ENCODE measurements around the gene PCSK4.
"Not testable (repeated sequence)": the region's sequence is repeated elsewhere in the genome, so short reads cannot be mapped to it uniquely, and the experiment has no call there.

PCSK4 gene

DNA sequence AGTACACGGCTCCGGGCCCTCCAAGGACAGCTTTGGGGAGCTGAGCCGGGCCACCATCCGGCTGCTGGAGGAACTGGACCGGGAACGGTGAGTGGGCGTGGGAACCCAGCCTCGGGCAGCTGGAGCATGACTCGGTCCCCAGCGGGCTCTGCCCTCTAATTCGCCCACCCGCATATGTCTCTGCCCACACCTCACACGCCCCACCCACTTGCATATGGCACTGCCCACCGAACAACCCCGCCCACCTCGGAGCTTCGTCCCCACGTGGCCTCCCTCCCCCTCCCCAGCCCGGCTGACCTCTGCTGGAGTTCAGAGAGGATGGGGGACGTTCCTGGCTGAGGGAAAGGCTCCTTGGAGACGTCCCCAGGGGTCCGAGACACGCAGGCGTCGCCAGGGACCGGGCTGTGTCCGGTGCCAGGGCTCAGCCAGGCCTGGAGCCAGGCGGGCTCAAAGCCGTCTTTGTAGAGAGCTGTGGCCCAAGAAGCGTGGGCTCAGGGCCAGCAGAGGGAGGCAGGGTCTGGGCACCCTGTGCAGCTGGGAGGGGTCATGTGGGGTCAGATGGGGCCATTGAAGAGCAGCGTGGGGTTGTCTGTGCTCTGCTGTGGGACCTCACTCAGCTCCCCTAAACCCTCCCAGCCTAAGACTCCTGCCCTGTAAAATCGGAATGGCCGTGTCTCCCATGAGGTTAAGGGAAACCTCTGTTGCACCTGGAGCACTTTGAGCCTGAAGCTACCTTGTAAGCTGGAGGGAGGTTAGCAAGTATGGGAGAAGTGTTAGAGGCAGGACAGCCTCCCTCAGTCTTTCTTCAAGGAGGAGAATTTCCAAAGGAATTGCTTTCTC, 36.4 kb downstream of the PCSK4 start:
- no peak for DNase-seq (ENCODE audit: low read depth, low spot score)

DNA sequence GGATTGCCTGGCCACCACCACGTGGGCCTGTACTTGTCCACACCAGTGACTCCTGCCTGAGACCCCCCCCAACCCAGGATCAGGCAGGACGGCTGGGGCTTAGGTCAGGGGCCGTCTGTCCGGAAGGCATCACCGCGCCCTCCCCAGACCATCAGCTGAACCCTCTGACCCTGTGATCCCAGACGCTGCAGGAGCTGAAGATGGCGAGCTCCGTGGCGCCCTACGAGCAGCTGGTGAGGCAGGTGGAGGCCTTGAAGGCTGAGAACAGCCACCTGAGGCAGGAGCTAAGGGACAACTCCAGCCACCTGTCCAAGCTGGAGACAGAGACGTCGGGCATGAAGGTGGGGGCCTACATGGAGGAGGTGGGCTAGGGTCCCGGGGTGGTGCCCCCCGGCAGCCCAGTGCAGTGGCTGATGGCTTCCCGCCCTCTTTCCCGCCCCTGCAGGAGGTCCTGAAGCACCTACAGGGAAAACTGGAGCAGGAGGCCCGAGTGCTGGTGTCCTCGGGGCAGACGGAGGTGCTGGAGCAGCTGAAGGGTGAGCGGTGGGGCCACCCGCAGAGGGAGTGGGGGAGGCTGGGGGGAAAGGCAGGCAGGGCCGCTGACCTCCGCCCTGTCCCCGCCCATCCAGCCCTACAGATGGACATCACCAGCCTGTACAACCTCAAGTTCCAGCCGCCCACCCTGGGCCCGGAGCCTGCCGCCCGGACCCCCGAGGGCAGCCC, 37.2 kb downstream of the PCSK4 start:
- no peak for DNase-seq (ENCODE audit: low read depth, low spot score)

DNA sequence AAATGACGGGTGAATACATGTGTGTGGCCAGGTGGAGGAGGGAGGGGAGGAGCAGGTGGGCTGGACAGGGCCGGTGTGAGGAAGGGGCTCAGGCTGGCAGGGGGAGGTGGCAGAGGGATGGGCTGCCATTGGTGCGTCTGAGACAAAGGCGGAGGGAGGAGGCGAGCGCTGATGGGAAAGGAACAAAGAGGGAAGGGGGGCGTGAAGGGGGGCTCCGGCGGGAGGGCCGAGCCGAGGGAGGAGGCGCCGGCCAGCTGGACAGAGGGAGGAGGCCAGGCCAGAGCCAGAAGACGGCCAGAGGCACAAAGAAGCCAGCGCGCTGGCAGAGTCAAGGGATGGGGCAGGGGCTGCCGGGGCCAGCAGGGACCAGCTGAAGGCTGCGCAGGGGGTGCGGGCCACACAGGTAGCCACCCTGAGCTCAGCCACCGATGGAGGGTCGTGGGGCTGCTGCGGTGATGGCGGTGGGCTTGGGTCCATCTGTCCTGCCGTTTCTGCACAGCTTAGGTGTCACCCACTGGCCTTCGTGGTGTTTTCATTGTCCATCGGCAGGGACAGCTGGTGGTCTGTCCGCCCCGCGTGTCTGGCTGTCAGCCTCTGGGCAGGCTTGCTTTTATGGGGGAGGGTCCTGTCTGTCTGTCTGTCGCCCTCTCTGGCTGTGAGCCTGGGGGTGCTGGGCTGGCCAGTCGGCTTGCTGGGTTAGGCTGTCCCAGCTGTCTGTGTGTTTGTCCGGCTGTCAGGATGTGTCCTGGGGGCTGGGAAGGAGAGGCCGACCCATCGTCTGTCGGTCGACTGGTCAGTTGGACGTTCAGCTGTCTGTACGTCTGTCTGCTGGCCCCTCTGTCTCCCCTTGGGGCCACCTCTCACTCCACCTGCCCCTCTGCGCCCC, 38.0 kb downstream of the PCSK4 start:
- no peak for DNase-seq (ENCODE audit: low read depth, low spot score)

DNA sequence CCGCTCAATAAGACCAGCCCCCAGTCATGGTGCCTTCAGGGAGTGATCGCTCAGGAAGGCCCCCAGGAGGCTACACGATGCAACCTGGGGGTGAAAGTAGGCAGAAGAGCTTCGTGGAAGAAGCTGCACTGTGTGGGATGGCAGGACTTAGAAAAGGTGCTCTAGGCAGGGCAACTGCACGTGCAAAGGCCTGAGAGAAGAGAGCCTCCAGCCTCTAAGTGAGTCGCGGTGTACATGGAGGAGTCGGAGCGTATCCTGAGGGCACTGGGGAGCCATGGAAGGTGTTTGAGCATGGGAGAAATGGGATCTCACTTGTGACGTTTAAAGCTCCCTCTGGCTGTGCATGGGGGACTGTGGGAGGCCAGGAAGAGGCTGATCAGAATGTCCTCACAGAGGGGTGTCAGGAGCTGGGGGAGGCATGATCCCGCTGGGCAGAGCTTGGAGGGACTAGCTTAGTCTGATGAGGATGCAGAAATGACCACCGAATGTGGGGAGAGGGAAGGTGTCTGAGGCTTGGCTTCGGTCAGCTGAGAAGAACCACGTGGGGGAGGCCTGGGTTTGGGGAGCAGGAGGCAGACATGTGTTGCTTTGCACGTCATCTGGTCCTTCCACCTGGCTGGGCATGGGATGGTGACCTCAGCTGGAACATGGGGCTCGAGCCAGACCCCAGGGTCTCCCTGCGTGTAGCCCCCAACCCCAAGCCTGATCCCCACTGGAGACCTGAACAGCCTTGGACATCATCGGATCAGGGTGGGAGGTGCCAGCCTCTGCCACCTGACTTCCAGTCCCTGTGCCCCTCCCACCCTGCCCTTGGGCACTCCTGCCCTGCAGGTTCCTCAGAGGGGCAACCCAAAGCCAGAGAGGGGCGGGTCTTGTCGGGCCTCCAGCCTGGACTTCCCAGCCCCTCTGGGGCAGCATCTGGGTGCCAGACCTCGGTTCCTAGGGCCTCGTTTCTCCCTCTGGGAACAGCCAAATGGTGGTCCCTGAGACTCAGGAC, 39.1 kb downstream of the PCSK4 start:
- no peak for DNase-seq (ENCODE audit: low read depth, low spot score)

DNA sequence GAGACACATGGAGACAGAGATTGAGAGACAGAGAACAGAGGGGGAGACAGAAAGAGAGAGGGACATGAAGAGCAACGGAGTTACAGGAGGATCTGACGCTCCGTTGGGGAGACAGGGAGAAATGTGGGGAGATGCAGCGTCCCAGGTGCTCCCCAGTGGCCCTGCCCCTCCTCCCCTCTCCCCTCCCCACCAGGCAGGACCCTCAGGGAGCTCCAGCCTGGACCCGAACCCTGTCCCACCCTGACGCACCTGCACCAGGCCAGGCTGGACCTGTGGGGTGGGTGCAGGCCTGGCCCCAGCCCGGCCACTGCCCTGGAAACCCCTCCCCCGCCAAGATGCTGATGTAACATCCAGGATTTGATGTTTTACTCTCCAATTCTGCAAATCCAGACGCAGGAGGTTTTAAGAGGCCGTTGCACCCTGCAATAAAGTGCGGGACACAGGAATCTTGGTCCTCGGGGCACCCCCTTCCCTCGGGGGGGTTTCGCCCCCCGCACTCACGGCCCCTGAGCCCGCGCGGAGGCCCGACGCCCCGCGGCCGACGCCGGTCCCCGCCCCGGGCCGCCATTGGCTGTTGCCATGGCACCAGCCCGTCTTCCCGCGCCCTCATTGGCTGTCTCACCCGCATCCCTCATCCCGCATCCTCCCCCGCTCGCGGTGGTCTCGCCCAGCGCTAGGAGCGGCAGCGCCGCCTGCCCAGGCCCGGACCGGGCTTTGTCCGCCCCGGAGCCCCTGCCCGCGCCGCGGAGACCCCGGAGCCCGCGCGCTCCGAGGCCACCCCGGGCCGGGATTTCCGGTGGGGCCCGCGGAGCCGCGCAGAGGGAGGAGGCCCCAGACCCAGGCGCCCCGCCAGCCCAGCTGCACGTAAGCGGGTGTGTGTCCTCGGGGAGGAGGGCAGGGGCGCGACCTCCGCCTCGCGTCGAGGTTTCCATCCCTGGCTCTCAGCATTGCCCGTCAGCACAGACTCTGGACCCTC, 40.4 kb downstream of the PCSK4 start, which contains the start of gene APC2:
TSS of gene APC2 (plus strand) at position 655 of the 976 bp plus-strand sequence. CDS start 2,881 bp downstream, outside the sequence.
- DNase-seq (ENCODE audit: low read depth, low spot score): no peak

DNA sequence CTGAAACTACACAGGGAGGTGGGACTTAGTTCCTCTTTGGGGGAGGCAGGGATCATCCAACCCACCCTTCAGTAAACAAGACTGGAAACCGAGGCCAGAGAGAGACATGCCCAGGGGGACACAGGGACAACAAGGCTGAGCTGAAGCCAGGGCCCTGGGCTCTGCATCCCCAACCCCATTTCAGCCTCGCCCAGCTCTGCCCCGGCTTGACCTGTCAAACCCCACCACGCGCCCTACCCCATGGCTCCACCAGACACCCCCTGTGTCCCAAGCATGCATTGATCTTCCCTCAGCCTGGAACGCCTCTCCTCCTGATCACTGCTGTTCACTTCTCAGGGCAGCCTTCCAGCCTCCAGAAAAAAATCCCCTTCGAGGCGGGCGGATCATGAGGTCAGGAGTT, 42.2 kb downstream of the PCSK4 start:
- no peak for DNase-seq (ENCODE audit: low read depth, low spot score)

DNA sequence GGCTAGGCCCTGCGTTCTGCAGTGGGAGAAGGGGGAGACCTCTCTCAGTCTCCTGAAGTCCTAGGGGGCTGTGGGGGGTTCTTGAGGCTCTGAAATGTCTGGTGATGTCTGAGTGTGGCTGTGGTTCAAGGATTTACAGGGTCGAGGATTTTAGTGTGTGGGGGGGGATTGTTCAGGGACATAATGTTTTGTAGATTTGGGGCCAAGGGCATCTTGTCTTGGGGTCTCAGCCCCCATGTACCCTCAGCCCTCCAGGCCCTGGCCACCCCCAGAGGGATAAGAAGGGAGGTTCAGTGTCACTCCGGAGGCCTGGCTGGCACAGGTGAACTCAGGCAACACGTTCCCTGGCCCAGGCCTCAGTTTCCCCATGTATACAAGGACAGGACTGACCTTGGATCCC, 42.6 kb downstream of the PCSK4 start:
- no peak for DNase-seq (ENCODE audit: low read depth, low spot score)

DNA sequence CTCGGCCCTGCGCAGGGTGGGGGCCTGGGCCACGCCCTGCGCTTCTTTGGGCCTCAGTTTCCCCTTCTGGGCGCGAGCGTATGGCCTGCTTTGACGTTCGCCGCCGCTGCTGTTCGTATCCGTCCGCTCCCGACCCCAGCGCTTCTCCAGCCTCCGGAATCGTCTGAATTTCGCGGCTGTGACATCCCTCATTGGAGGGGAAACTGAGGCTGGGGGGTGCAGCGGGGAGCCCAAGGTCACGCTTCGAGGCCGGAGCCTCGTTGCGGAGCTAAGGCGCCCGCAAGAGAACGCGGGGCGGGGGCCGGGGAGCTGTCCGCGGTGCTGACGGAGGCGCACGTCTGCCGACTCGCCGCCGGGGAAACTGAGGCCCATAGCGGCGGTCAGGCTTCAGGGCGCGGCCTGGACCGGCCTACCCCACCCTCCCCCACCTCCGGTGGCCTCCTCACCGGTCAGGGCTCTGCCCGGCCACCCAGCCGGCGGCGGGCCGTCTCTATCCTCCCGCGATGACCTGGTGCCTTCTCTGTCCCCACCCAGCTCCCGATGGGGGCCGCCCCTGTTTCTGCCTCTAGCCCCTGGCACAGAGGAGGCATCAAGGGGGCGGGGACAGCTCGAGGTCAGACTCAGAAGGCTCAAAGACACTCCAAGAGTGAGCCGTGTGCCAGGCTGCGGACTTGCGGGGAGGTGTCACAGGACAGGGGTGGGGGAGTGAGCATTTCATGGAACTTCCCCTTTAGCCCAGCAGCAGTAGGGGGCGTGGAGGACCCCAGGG, 43.3 kb downstream of the PCSK4 start:
- DNase-seq (ENCODE audit: low read depth, low spot score): no peak

DNA sequence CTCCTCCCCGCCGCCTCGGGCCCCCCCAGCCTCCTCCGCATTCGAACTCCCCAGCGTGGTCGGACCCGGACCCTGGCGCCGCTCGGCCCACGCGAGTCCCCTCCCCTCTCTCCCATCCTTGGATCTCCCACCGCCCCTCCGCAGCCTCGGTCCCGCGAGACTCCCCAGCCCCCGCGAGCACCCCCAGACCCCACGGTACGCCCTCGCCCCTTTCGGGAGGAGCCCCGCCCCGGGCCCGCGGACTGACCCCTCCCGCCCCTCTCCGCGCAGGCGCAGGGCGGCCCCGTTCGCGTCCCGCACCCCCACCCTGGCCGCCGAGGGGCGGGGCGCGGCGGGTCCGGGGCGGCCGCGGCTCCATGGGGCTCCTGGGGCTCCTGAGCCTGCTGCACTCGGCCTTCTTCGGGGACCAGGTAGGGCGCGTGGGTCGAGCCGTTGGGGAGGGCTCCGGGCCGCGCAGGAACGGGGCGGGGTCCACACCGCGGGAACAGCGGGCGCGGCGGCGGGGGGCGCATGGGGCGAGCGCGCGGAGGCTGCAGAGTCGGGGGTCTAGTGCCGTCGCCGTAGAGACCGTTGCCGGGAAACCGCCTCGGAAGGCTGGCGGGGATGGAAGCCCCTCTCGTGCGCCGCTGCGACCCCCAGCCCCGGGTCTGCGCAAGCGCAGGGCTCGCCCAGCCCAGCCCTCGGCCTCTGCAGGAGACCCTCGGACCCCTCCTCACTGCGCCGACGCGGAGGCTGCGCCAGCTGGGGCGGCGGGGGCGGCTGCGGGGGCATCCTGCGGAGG, 44.0 kb downstream of the PCSK4 start:
- no peak for DNase-seq (ENCODE audit: low read depth, low spot score)

DNA sequence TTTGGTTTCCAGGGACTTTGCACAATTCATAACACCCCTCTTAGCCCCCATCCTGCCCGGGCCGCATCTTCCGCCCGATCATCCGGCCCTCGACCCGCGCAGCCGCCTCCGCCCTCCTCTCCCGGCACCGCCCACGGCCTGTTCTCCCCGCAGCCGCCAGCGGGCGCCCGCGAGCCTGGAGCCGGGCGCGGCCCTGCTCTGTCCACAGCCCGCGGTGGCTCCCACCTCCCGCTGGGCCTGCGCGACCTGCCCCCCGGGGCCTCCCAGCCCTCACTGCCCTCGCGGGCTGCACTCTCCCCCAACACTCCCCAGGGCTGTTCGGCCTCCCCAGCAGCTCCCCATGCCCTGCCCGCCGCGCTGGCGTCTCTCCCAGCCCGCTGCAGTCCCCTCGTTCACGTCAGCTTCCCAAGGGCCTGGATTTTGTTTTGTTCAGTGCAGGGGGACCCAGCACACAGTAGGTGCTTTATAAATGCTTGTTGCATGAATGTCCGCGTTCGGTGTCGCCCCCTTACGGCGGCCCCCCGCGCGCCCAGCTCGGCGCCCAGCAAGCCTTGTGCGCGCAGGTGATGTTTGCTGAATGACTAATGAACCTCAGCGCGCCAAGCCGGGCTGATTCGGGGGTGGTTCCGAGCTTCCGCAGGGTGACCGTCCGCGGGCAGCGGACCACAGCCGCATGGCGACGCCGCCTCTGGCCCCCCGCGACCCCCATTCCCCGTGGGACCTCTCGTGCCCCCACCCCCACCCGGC, 44.8 kb downstream of the PCSK4 start:
- DNase-seq (ENCODE audit: low read depth, low spot score): no peak

DNA sequence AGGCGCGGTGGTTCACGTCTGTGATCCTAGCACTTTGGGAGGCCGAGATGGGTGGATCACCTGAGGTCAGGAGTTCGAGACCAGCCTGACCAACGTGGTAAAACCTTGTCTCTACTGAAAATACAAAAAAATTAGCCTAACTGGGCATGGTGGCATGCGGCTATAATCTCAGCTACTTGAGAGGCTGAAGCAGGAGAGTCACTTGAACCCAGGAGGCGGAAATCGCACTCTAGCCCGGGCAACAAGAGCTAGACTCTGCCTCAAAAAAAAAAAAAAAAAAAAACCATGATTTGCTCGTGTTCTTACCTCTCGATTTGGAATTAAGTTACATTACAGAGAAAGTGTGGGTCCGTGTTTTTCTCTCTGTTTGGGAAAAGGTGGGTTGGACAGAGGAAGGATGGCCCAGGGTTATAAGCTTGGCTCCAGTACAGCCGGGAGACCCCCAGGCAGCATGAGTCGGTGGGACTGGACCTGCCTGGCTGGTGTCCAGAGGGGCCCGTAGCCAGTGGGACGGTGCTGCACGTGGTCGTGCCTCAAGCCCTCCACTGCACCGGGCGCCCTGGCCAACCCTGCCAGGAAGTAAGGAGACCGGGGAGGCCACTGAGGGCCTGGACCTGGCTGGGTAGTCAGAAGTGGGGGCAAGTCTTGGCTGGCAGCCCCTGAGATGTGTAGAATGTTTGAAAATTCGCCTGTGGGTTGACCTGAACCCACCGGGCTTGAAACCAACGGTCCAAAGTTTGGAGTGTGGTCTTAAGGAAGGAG, 48.3 kb downstream of the PCSK4 start:
- no peak for DNase-seq (ENCODE audit: low read depth, low spot score)

DNA sequence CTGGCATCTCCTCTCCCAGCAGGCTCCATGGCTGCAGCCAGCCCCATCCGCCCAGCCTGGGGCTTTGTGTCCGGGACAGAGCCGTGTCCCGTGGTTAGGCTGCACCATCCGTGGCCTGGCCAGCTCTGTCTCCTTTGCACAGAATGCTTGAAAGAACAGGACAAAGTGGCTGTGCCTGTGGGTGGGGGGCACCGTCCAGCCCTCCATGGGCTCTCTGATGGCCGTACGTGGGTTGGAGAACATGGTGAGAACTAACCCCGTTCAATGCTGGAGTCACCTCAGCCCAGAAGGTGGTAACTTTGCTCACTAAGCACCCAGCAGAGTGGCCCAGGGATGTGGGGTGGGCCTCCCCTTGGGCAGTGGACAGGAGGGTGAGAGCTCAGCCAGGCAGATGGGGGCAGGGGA, 49.1 kb downstream of the PCSK4 start:
- no peak for DNase-seq (ENCODE audit: low read depth, low spot score)

DNA sequence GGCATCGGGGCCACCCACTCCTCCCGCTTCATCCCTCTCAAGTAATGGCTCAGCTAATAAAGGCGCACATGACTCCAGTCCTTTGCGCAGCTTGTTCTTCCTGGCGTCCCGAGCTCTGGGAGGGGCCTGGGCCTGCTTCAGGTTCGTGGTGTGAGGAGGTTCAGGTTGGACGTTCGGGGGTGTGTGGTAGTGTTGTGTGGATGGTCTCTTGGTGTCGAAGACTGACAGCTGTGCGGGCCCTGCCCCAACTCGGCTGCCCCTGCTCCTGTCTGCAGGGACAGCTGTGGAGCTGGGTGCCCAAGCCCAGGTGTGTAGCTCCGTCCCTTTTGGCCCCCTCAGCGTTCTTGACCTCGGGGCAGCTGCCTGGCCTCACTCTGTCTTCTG, 49.7 kb downstream of the PCSK4 start:
- DNase-seq (ENCODE audit: low read depth, low spot score): no peak

DNA sequence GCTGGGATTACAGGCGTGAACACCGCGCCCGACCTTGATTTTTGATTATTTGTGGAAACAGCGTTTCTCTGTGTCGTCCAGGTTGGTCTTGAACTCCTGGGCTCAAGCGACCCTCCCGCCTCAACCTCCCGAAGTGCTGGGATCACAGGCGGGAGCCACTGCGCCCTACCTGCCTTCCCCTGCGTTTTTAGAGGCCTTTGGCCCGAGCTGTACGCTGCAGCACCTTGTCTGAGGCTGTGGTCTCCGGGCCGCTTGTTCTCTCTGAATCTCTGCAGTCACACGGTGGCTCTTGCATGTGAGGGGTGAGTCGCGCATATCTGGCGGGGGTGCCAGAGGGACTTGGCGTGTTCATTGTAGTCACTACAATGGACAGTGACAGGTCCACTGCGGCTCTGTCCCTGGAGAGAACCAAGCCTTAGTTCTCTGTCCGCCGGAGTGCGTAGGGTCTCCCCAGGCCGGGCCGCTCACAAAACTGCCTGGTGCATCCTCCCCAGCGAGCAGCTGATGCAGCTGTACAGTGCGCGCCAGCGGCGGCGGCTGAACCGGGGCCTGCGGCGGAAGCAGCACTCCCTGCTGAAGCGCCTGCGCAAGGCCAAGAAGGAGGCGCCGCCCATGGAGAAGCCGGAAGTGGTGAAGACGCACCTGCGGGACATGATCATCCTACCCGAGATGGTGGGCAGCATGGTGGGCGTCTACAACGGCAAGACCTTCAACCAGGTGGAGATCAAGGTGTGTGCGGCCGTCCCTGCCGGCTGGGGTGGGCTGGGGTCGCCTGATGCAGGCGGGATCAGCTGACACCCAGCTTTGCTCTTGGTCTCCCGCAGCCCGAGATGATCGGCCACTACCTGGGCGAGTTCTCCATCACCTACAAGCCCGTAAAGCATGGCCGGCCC, 50.4 kb downstream of the PCSK4 start:
- DNase-seq (ENCODE audit: low read depth, low spot score): not testable (repeated sequence)

DNA sequence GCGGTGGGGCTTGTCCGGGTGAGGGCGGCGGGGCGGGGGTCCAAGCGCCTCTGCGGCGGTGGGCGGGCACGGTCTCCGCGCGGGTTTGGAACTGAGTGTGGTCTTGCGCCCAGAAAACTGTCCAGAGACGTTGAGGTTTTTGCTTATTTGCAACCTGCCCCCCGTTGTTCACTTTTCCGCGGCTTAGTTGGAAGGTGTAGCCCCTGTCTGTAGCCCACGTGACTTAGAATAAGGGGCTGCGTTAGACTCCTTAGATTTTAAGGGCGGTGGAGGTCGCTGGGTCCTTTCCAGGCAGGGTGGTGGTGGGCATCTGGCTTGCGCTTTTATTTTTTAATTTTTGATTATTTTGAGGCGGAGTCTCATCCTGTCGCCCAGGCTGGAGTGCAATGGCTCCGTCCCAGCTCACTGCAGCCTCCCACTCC, 51.2 kb downstream of the PCSK4 start:
- no peak for DNase-seq (ENCODE audit: low read depth, low spot score)

Measured in smooth muscle cell of the brain vasculature (primary cell).